MM.1S (cell line): ENCODE results near the gene CD244.

ENCODE experiments used
- DNase-seq: peaks from one replicate; pipeline ENCODE4 v3.0.0-alpha.2; 2015
- H2AFZ ChIP-seq: fragments of 300-600 bp; sonication (generic); 2 replicates; pipeline ENCODE4 v1.6.0; 2016; ENCODE audit warnings: antibody characterized with exemption, low read length
- H3F3A ChIP-seq: fragments of 300-600 bp; sonication (generic); 2 replicates; pipeline ENCODE4 v1.6.1; 2016; ENCODE audit warnings: mild to moderate bottlenecking, antibody characterized with exemption, low read length, moderate library complexity, mixed read lengths; ENCODE audit not compliant: insufficient read depth
- H3K27ac ChIP-seq: fragments of 300-600 bp; sonication (generic); 2 replicates; pipeline ENCODE4 v1.5.1; 2016; ENCODE audit warnings: mild to moderate bottlenecking, low read length
- H3K27me3 ChIP-seq: fragments of 300-600 bp; sonication (generic); replicated peaks from 2 replicates; pipeline ENCODE4 v1.6.0; 2016; ENCODE audit warnings: low read length; ENCODE audit not compliant: insufficient read depth
- H3K36me3 ChIP-seq: fragments of 300-600 bp; sonication (generic); replicated peaks from 2 replicates; pipeline ENCODE4 v1.6.1; 2016; ENCODE audit warnings: mild to moderate bottlenecking, low read length, mixed read lengths; ENCODE audit not compliant: insufficient read depth
- H3K4me1 ChIP-seq: fragments of 300-600 bp; sonication (generic); 2 replicates; pipeline ENCODE4 v1.6.1; 2016; ENCODE audit warnings: low read length, mixed read lengths
- H3K4me2 ChIP-seq: fragments of 300-600 bp; sonication (generic); 2 replicates; pipeline ENCODE4 v1.6.0; 2016; ENCODE audit warnings: low read depth, low read length
- H3K4me3 ChIP-seq: fragments of 300-600 bp; sonication (generic); 2 replicates; pipeline ENCODE4 v1.5.1; 2016; ENCODE audit warnings: low read length, mixed read lengths
- H3K79me2 ChIP-seq: fragments of 300-600 bp; sonication (generic); 2 replicates; pipeline ENCODE4 v1.6.1; 2016; ENCODE audit warnings: mixed run types, low read length, mixed read lengths
- H3K9ac ChIP-seq: fragments of 300-600 bp; sonication (generic); 2 replicates; pipeline ENCODE4 v1.6.1; 2016; ENCODE audit warnings: low read length, mixed read lengths
- H3K9me2 ChIP-seq: fragments of 300-600 bp; sonication (generic); replicated peaks from 2 replicates; pipeline ENCODE4 v1.6.1; 2016; ENCODE audit warnings: mild to moderate bottlenecking, low read length, mixed read lengths; ENCODE audit not compliant: insufficient read depth
- H3K9me3 ChIP-seq: fragments of 300-600 bp; sonication (generic); replicated peaks from 2 replicates; pipeline ENCODE4 v1.6.1; 2016; ENCODE audit warnings: mild to moderate bottlenecking, low read length, mixed read lengths; ENCODE audit not compliant: insufficient read depth
- H4K20me1 ChIP-seq: fragments of 300-600 bp; sonication (generic); 2 replicates; pipeline ENCODE4 v1.6.1; 2016; ENCODE audit warnings: mild to moderate bottlenecking, low read length, moderate library complexity, mixed read lengths; ENCODE audit not compliant: insufficient read depth
- CTCF ChIP-seq: fragments of 300-600 bp; sonication (generic); IDR thresholded peaks from 2 replicates; pipeline ENCODE4 v1.5.1; 2016; ENCODE audit warnings: antibody characterized with exemption, low read length, mixed read lengths
- EZH2 ChIP-seq: fragments of 300-600 bp; sonication (generic); optimal IDR thresholded peaks from 2 replicates; pipeline ENCODE3; 2017; ENCODE audit warnings: low read depth, mild to moderate bottlenecking, antibody characterized with exemption, low read length, mixed read lengths
- EZH2phosphoT487 ChIP-seq: fragments of 300-600 bp; sonication (generic); IDR thresholded peaks from 2 replicates; pipeline ENCODE4 v1.6.1; 2018; ENCODE audit warnings: antibody characterized with exemption, low read length

CD244 gene

GRCh38 chr1:160799641-160800040 is 63.0 kb downstream of the CD244 start:
- no peak for DNase-seq
- Histone ChIP-seq H3K27me3 (no peaks in the 10 kb centered on the region), H3K4me1 (peaks cover 61% of the 10 kb centered on the region), H3K9me2 (no peaks in the 10 kb centered on the region), H4K20me1 (no peaks in the 10 kb centered on the region), H3K9me3 (no peaks in the 10 kb centered on the region), H3K4me2 (peak overlapping the region; percentile 89), H2AFZ (no peak overlapping the region), H3F3A (peaks cover 51% of the 10 kb centered on the region), H3K36me3 (0 out of 2 replicates have a peak, but pooled peaks cover 6% of the 10 kb centered on the region), H3K4me3 (peak overlapping the region; percentile 37; the same call in 1 of the 2 replicates), H3K27ac (peak overlapping the region; percentile 7; the same call in 1 of the 2 replicates), H3K79me2 (peaks cover 97% of the 10 kb centered on the region), H3K9ac (0 out of 2 replicates have a peak overlapping the region, but pooled peaks have one; percentile 1)
- TF ChIP-seq CTCF (no peak), EZH2 (no peak)

- Histone ChIP-seq H3K27ac (no peak overlapping the region), H4K20me1 (no peaks in the 10 kb centered on the region), H3K79me2 (peaks cover 86% of the 10 kb centered on the region), H3K9ac (no peak overlapping the region), H3K4me3 (peak overlapping the region; percentile 70; the same call in 1 of the 2 replicates), H3K36me3 (0 out of 2 replicates have a peak, but pooled peaks cover 6% of the 10 kb centered on the region), H3F3A (peaks cover 51% of the 10 kb centered on the region), H3K9me2 (no peaks in the 10 kb centered on the region), H3K9me3 (no peaks in the 10 kb centered on the region), H3K4me2 (peak overlapping the region; percentile 89), H3K27me3 (no peaks in the 10 kb centered on the region), H2AFZ (no peak overlapping the region), H3K4me1 (peaks cover 67% of the 10 kb centered on the region)
- TF ChIP-seq CTCF (no peak), EZH2 (no peak), EZH2phosphoT487 (no peak)
- no peak for DNase-seq
These were observed 64.2 kb downstream of the CD244 start for GRCh38 chr1:160798439-160798838.

GRCh38 chr1:160797861-160798273 is 64.8 kb downstream of the CD244 start:
- Histone ChIP-seq H3K27me3 (no peaks in the 10 kb centered on the region), H3K4me2 (peak overlapping the region; percentile 89), H2AFZ (no peak overlapping the region), H3K79me2 (peaks cover 80% of the 10 kb centered on the region), H3K9me3 (no peaks in the 10 kb centered on the region), H3K9me2 (no peaks in the 10 kb centered on the region), H3K9ac (no peak overlapping the region), H3K36me3 (0 out of 2 replicates have a peak, but pooled peaks cover 6% of the 10 kb centered on the region), H3K27ac (peak overlapping the region; percentile 85; the same call in 1 of the 2 replicates), H3F3A (peaks cover 47% of the 10 kb centered on the region), H4K20me1 (no peaks in the 10 kb centered on the region), H3K4me3 (peak overlapping the region; percentile 70), H3K4me1 (peaks cover 67% of the 10 kb centered on the region)
- peak; percentile 38 for DNase-seq
- no peak for TF ChIP-seq CTCF
- TF ChIP-seq EZH2phosphoT487 = no peak
